ENCODE data around the gene SLC39A13.

SLC39A13 gene

GRCh38 chr11:47406896-47407745 lies 1.3 kb upstream of the SLC39A13 start:
- no peak for DNase-seq

- DNase-seq = peak; percentile 17
Measured at GRCh38 chr11:47408598-47409439, 429 bp downstream of the SLC39A13 start.

GRCh38 chr11:47409440-47410369 lies 1.3 kb downstream of the SLC39A13 start:
- DNase-seq = no peak

- no peak for DNase-seq
Measured at GRCh38 chr11:47410370-47411264, 2.2 kb downstream of the SLC39A13 start.

- DNase-seq = no peak
Measured at GRCh38 chr11:47411884-47412746, 3.7 kb downstream of the SLC39A13 start.

GRCh38 chr11:47413351-47413750 lies 5.0 kb downstream of the SLC39A13 start:
- no peak for DNase-seq

- no peak for DNase-seq
Measured at GRCh38 chr11:47413908-47414684, 5.7 kb downstream of the SLC39A13 start.

GRCh38 chr11:47414685-47415070 lies 6.3 kb downstream of the SLC39A13 start:
- DNase-seq = no peak

- DNase-seq = no peak
Measured at GRCh38 chr11:47415091-47415854, 6.9 kb downstream of the SLC39A13 start.

- no peak for DNase-seq
Measured at GRCh38 chr11:47415949-47416472, 7.6 kb downstream of the SLC39A13 start.

- DNase-seq = no peak
Measured at GRCh38 chr11:47417712-47418111, 9.3 kb downstream of the SLC39A13 start.

- no peak for DNase-seq
Measured at GRCh38 chr11:47418454-47419259, 10.3 kb downstream of the SLC39A13 start.

GRCh38 chr11:47425611-47426010 lies 17.2 kb downstream of the SLC39A13 start:
- no peak for DNase-seq

- peak; percentile 93 for DNase-seq
Measured at GRCh38 chr11:47426062-47426956, 17.9 kb downstream of the SLC39A13 start, which contains the start of gene PSMC3. TSS of gene PSMC3 (minus strand) at chr11:47426439. CDS start at chr11:47426279, 160 bp downstream.

- no peak for DNase-seq
Measured at GRCh38 chr11:47430524-47430923, 22.1 kb downstream of the SLC39A13 start.

GRCh38 chr11:47431356-47432083 lies 23.1 kb downstream of the SLC39A13 start:
- DNase-seq = no peak

All from NCI-H446 treated with DMSO at 0.1 percent for 48 hours (cell line).